ENCODE measurements around the gene ABCG1. TPM values are rescaled to one million over a fixed set of nuclear protein-coding genes. Genes with fewer than 3 reads are reported as not detected.
A peak's percentile ranks its signal among the peaks of the same experiment; 100 is the strongest.

The ABCG1 gene
- total and polyA plus RNA-seq, 11 donors = 3.3 to 25.3 (median 13.5) TPM

DNA sequence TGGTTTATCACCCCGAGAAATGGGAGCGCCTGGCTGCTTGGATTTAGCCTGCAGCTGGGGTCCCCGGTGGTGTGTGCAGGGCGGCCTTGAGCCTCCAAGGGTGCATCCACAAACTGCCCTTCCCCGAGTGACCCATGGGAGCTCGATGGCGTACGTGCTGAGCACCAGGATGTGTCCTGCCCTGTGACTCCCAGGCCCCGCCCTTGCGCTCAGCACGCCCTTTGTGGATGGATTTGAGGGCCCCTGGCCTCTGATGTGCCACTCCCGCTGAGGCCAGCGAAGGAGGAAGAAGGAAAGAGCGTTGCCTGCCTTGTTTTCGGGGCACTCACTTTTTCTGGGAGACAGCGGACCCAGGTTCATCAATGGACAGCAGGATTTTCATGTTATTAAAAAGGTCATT is 98.0 kb downstream of the ABCG1 start:
- intact Hi-C loops (cut with DNase I) = loop anchor here in 3 of 10 donors (10.0 kb wide), 1 partner anchor 128 kb away; no protein-coding TSS in a partner anchor
- 91 to 93% (median 91%) methylated on average over 12 to 16 of the region's 16 CpGs for WGBS, 4 donors
- no peak overlapping the region for H3K4me3 ChIP-seq
- TF ChIP-seq POLR2A (IDR thresholded peaks at IDR 0.05) = no peak
- TF ChIP-seq, protein P1, sequence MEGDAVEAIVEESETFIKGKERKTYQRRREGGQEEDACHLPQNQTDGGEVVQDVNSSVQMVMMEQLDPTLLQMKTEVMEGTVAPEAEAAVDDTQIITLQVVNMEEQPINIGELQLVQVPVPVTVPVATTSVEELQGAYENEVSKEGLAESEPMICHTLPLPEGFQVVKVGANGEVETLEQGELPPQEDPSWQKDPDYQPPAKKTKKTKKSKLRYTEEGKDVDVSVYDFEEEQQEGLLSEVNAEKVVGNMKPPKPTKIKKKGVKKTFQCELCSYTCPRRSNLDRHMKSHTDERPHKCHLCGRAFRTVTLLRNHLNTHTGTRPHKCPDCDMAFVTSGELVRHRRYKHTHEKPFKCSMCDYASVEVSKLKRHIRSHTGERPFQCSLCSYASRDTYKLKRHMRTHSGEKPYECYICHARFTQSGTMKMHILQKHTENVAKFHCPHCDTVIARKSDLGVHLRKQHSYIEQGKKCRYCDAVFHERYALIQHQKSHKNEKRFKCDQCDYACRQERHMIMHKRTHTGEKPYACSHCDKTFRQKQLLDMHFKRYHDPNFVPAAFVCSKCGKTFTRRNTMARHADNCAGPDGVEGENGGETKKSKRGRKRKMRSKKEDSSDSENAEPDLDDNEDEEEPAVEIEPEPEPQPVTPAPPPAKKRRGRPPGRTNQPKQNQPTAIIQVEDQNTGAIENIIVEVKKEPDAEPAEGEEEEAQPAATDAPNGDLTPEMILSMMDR (IDR thresholded peaks at IDR 0.05) = no peak
- no peak for DNase-seq
- no peak for ATAC-seq
- H3K36me3 ChIP-seq = no peaks in the 10 kb centered on the region
- no peaks in the 10 kb centered on the region for H3K27me3 ChIP-seq
- H3K4me1 ChIP-seq = peaks cover 0 to 20% (median 9%) of the 10 kb centered on the region in 12 donors
- no peaks in the 10 kb centered on the region for H3K9me3 ChIP-seq
- no peak overlapping the region for H3K27ac ChIP-seq

DNA sequence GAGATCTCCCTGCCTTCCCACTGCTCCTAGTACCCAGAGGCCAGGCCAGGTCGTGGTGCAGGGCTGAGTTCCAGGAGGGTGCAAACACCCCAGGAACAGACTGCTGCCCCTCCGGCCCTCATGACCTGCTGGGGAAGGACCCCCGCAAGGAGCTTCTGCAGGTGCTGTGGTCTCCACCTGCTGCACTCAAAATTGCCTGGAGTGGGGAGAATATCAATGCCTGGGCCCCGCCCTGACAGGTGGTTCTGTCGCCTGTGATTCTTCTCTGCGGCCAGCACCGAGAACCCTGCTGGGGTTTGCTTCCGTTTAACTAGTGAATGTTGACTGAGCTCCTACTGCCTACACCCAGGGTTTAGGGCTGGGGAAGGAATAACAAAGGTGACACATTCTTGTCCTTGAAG is 98.4 kb downstream of the ABCG1 start:
- ATAC-seq = no peak
- Histone ChIP-seq H3K9me3 (no peaks in the 10 kb centered on the region), H3K4me1 (peaks cover 0 to 15% (median 9%) of the 10 kb centered on the region in 12 donors), H3K27ac (no peak overlapping the region), H3K36me3 (no peaks in the 10 kb centered on the region), H3K4me3 (no peak overlapping the region), H3K27me3 (no peaks in the 10 kb centered on the region)
- no peak for DNase-seq
- intact Hi-C loops (cut with DNase I) = loop anchor here in 3 of 10 donors (10.0 kb wide), 1 partner anchor 127 kb away; no protein-coding TSS in a partner anchor
- WGBS, 4 donors = 77 to 86% (median 80%) methylated on average over 6 to 8 of the region's 8 CpGs
- TF ChIP-seq POLR2A (IDR thresholded peaks at IDR 0.05) = no peak
- TF ChIP-seq, protein P1 (IDR thresholded peaks at IDR 0.05) = no peak

DNA sequence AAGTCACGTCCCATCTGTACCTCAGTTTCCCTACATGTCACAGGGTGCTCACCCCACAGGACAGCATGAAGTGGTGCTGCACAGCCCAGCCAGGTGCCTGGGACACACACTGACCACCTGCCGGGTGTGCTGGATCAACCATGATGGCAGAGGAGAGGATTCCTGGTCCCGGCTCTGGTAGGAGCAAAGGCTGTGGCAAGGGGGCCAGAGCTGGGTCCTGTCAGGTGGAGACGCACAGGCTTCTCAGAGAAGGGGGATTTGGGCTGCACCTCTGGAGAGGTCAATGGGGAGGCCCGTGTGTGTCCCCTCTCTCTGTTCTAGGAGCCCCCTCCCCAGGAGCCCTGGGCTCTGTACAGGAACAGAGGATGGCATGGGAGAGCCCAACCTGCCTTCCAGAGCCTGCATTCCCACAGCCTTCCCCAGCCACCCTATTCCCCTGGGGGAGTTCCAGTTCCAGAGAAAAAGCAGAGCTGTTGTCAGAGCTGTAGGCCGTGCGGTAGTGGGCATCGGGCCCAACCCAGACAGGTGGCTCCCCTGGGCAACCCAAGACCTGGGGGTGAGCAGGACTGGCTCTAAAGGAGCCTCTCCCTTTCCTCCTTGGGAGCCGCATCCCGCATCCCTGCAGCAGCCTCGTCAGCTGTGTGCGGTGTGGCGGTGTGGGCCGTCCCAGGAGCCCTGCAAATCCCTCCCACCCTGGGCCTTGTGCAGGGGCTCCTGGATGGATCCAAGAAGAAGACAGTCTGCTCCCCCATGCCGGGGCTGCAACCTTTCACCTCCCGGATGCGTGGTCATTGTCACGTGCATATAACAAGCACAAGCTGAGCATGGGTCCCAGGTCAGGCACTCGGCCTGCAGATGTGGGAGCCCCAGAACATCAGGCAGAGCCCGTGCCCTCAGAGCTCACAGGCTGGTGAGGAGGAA is 99.1 kb downstream of the ABCG1 start:
- Histone ChIP-seq H3K4me1 (peaks cover 0 to 12% (median 7%) of the 10 kb centered on the region in 12 donors), H3K36me3 (no peaks in the 10 kb centered on the region), H3K9me3 (no peaks in the 10 kb centered on the region), H3K27ac (no peak overlapping the region), H3K4me3 (no peak overlapping the region), H3K27me3 (peaks cover 0 to 7% (median 0%) of the 10 kb centered on the region in 9 donors)
- DNase-seq = no peak
- 79 to 86% (median 85%) methylated on average over 19 to 20 of the region's 20 CpGs for WGBS, 4 donors
- ATAC-seq = no peak
- TF ChIP-seq, protein P1 (IDR thresholded peaks at IDR 0.05) = no peak
- intact Hi-C loops (cut with DNase I) = loop anchor here in 3 of 10 donors (10.0 kb wide), 1 partner anchor 127 kb away; no protein-coding TSS in a partner anchor

DNA sequence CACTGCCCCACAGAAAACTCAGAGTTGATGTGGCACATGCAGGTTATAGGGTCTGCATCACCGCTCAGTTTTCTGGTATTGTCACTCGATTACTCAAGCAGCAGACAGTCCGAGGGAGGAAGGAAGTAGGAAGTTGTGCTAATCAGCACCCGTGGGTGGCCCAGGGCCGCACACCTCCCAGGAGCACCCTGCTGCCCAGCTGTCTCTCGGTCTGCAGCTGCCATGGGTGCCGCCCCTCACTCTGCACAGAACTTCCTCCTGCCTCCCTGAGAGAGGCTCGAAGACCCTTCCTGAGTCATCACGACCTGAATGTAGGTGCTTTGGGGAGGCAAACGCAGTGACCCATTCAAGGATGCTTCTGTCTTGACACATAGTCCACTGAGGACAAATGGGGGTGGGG is 100.4 kb downstream of the ABCG1 start:
- intact Hi-C loops (cut with DNase I) = loop anchor here in 3 of 10 donors (10.0 kb wide), 1 partner anchor 125 kb away; no protein-coding TSS in a partner anchor
- 41 to 60% (median 49%) methylated on average over 10 of the region's 10 CpGs for WGBS, 4 donors
- ATAC-seq (peak in 3 of 4 donors; percentile 37 to 56 (median 41)), DNase-seq (no peak)
- Histone ChIP-seq H3K4me1 (peaks cover 0 to 10% (median 0%) of the 10 kb centered on the region in 12 donors), H3K36me3 (no peaks in the 10 kb centered on the region), H3K27me3 (peaks cover 0 to 8% (median 0%) of the 10 kb centered on the region in 9 donors), H3K9me3 (no peaks in the 10 kb centered on the region), H3K27ac (no peak overlapping the region), H3K4me3 (no peak overlapping the region)
- TF ChIP-seq, protein P1 (IDR thresholded peaks at IDR 0.05) = no peak
- TF ChIP-seq POLR2A (IDR thresholded peaks at IDR 0.05) = no peak

All from heart left ventricle (tissue), 16 donors.